Measurements from ENCODE around the gene UAP1.

UAP1 gene

GRCh38 chr1:162639718-162640117 is 78.2 kb downstream of the UAP1 start:
- in situ Hi-C loops (cut with MboI; ENCODE audit: low pct_unique_long_range_greater_than_20kb, low sequenced_read_pairs): no loop called here
- DNase-seq: no peak

GRCh38 chr1:162641114-162641513 is 79.6 kb downstream of the UAP1 start:
- in situ Hi-C loops (cut with MboI; ENCODE audit: low pct_unique_long_range_greater_than_20kb, low sequenced_read_pairs): no loop called here
- DNase-seq: no peak

GRCh38 chr1:162644986-162645314 is 83.4 kb downstream of the UAP1 start:
- DNase-seq: no peak
- in situ Hi-C loops (cut with MboI; ENCODE audit: low pct_unique_long_range_greater_than_20kb, low sequenced_read_pairs): no loop called here

- in situ Hi-C loops (cut with MboI; ENCODE audit: low pct_unique_long_range_greater_than_20kb, low sequenced_read_pairs): no loop called here
- no peak for DNase-seq
These were observed 84.1 kb downstream of the UAP1 start for GRCh38 chr1:162645666-162646065.

- in situ Hi-C loops (cut with MboI; ENCODE audit: low pct_unique_long_range_greater_than_20kb, low sequenced_read_pairs): no loop called here
- DNase-seq: no peak
These were observed 88.1 kb downstream of the UAP1 start for GRCh38 chr1:162649583-162649982.
